Type B pancreatic cell (in vitro differentiated cells): ENCODE results near the gene KRTAP6-2. TPM values are rescaled to one million over a fixed set of nuclear protein-coding genes. Genes with fewer than 3 reads are reported as not detected.

Source experiments
- DNase-seq: peaks from one replicate; pipeline ENCODE4 v3.0.0; 2021; ENCODE audit warnings: mixed read lengths; ENCODE audit not compliant: unreplicated experiment; ENCODE audit errors: extremely low spot score
- H3K27ac Mint-ChIP-seq: 2 replicates; pipeline ENCODE4 v1.8.0; 2021; ENCODE audit warnings: mild to moderate bottlenecking, mixed read lengths
- H3K27me3 Mint-ChIP-seq: 2 replicates; pipeline ENCODE4 v1.8.0; 2021; ENCODE audit warnings: mixed read lengths
- H3K36me3 Mint-ChIP-seq: 2 replicates; pipeline ENCODE4 v1.8.0; 2021; ENCODE audit warnings: mixed read lengths
- H3K4me1 Mint-ChIP-seq: one replicate; pipeline ENCODE4 v1.8.0; 2021; ENCODE audit warnings: mixed read lengths; ENCODE audit not compliant: unreplicated experiment
- H3K4me3 Mint-ChIP-seq: 2 replicates; pipeline ENCODE4 v1.8.0; 2021; ENCODE audit warnings: mild to moderate bottlenecking, mixed read lengths
- H3K9me3 Mint-ChIP-seq: 2 replicates; pipeline ENCODE4 v1.8.0; 2021; ENCODE audit warnings: mixed read lengths
- CTCF ChIP-seq: fragments of 200-600 bp; sonication (generic); conservative IDR thresholded peaks from 2 replicates; pipeline ENCODE4 v1.5.0; 2021; ENCODE audit warnings: antibody characterized with exemption, mild to moderate bottlenecking
- long read RNA-seq: library from polyadenylated mRNA; unstranded; transcript quantifications from one replicate; pipeline ENCODE4 v2.0.0, GENCODE V29; 2020
- total RNA-seq: library from RNA; stranded (reverse); gene quantifications from 2 replicates; pipeline ENCODE4 v1.2.1, GENCODE V29; 2021; ENCODE audit warnings: low replicate concordance

Gene KRTAP6-2
- not detected in 2 replicates for total RNA-seq
- long read RNA-seq, result 0 reads

GRCh38 chr21:30598802-30599201 is at the start of gene KRTAP6-2:
Gene KRTAP6-2, minus strand, starts transcription at chr21:30598902. Its CDS starts 28 bp downstream, at chr21:30598874.
- Mint-ChIP-seq H3K4me3 (no peak within 1 kb of the TSS), H3K36me3 (no peaks in the 10 kb centered on the region), H3K4me1 (no peaks in the 10 kb centered on the region), H3K27ac (no peak within 1 kb of the TSS), H3K27me3 (no peaks in the 10 kb centered on the region), H3K9me3 (peaks cover 5% of the 10 kb centered on the region)
- DNase-seq, result no peak
- no peak for TF ChIP-seq CTCF

GRCh38 chr21:30646904-30647414 is 48.3 kb upstream of the KRTAP6-2 start:
- no peak for DNase-seq
- H3K9me3 Mint-ChIP-seq, result no peaks in the 10 kb centered on the region
- no peaks in the 10 kb centered on the region for H3K36me3 Mint-ChIP-seq
- no peak overlapping the region for H3K4me3 Mint-ChIP-seq
- H3K27me3 Mint-ChIP-seq, result no peaks in the 10 kb centered on the region
- H3K4me1 Mint-ChIP-seq, result no peaks in the 10 kb centered on the region
- TF ChIP-seq CTCF, result no peak
- no peak overlapping the region for H3K27ac Mint-ChIP-seq

GRCh38 chr21:30642564-30642963 is 43.9 kb upstream of the KRTAP6-2 start, which contains the start of gene KRTAP20-3:
Gene KRTAP20-3, plus strand, starts transcription at chr21:30642864.
- Mint-ChIP-seq H3K27me3 (no peaks in the 10 kb centered on the region), H3K4me3 (no peak within 1 kb of the TSS), H3K4me1 (no peaks in the 10 kb centered on the region), H3K9me3 (no peaks in the 10 kb centered on the region), H3K36me3 (no peaks in the 10 kb centered on the region), H3K27ac (no peak within 1 kb of the TSS)
- no peak for DNase-seq
- no peak for TF ChIP-seq CTCF

GRCh38 chr21:30638686-30639085 is 40.0 kb upstream of the KRTAP6-2 start:
- H3K9me3 Mint-ChIP-seq, result no peaks in the 10 kb centered on the region
- no peaks in the 10 kb centered on the region for H3K36me3 Mint-ChIP-seq
- no peak for DNase-seq
- H3K27ac Mint-ChIP-seq, result no peak overlapping the region
- no peaks in the 10 kb centered on the region for H3K27me3 Mint-ChIP-seq
- no peak overlapping the region for H3K4me3 Mint-ChIP-seq
- TF ChIP-seq CTCF, result no peak
- H3K4me1 Mint-ChIP-seq, result no peaks in the 10 kb centered on the region

- H3K27me3 Mint-ChIP-seq, result no peaks in the 10 kb centered on the region
- H3K4me3 Mint-ChIP-seq, result no peak within 1 kb of the TSS
- no peaks in the 10 kb centered on the region for H3K9me3 Mint-ChIP-seq
- no peak within 1 kb of the TSS for H3K27ac Mint-ChIP-seq
- TF ChIP-seq CTCF, result no peak
- no peaks in the 10 kb centered on the region for H3K36me3 Mint-ChIP-seq
- H3K4me1 Mint-ChIP-seq, result no peaks in the 10 kb centered on the region
- no peak for DNase-seq
Measured at GRCh38 chr21:30634906-30635305, 36.2 kb upstream of the KRTAP6-2 start, which contains the start of gene KRTAP20-2. Gene KRTAP20-2, plus strand, starts transcription at chr21:30635206. Its CDS starts 58 bp downstream, at chr21:30635264.
